ENCODE results near the gene PLEKHN1.
"Not testable (repeated sequence)": the region's sequence is repeated elsewhere in the genome, so short reads cannot be mapped to it uniquely, and the experiment has no call there.

Gene PLEKHN1

DNA sequence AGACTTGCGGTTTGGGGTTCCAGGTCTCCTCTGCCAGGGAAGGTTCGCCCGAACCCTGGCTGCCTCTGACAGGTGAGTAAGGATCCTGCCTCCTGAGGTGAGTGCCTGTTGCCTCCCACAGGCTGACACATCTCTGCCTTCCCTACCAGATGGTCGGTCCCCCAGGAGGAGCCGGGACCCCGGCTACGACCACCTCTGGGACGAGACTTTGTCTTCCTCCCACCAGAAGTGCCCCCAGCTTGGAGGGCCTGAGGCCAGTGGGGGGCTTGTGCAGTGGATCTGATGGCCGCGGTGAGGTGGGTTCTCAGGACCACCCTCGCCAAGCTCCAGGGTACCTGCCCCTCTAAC, 8.0 kb downstream of the PLEKHN1 start:
- DNase-seq (ENCODE audit: low read depth in 3 of 3): no peak

DNA sequence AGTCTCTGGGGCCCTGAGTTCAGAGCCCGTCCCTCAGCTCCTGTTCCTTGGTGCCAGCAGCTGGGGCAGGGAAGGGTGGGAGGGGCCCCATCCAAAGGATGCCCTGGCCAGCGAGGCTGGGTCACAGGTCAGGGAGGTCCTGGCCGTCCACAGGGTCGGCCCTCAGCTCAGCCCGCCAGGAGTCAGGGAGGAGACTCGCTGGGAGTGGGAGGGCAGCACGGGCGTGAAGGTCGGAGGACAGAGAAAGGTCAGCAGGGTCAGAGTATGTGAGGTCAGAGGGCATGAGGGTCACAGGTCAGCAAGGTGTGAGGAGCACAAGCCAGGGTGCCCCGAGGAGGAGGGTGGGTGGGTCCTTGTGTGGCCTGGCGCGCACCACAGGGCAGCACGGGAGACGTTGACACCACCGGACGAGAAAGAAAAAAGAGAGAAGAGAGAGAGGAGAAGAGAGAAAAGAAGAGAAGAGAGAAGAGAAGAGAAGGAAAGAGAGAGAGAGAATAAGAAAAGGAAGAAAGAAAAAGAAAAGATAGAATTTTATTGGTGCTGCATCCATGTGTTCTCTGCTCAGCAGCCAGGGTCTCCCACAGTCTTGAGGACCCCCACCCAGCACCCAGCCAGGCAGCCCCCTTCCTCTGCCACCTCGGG, 8.5 kb downstream of the PLEKHN1 start:
- DNase-seq (ENCODE audit: low read depth in 3 of 3): no peak

DNA sequence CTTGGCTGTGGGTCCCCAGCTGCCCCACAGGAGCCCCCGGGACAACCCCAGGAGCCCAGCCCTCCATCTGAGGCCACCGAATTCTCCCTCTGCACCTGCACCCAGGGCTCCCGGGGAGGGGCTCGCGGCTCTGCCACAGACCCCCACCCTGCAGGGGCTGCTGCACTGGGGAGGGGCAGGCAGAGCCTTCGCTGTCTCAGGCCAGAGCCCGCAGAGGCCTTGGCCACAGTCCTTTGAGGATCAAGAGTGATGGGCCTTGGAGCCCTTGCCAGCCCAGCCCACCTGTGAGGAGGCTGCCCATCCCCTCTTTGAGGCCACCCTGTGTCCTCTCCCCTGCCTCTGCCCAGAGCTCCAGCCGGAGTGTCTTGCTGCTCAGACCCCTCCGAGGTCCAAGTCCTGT, 9.1 kb downstream of the PLEKHN1 start:
- DNase-seq (ENCODE audit: low read depth in 3 of 3): no peak

DNA sequence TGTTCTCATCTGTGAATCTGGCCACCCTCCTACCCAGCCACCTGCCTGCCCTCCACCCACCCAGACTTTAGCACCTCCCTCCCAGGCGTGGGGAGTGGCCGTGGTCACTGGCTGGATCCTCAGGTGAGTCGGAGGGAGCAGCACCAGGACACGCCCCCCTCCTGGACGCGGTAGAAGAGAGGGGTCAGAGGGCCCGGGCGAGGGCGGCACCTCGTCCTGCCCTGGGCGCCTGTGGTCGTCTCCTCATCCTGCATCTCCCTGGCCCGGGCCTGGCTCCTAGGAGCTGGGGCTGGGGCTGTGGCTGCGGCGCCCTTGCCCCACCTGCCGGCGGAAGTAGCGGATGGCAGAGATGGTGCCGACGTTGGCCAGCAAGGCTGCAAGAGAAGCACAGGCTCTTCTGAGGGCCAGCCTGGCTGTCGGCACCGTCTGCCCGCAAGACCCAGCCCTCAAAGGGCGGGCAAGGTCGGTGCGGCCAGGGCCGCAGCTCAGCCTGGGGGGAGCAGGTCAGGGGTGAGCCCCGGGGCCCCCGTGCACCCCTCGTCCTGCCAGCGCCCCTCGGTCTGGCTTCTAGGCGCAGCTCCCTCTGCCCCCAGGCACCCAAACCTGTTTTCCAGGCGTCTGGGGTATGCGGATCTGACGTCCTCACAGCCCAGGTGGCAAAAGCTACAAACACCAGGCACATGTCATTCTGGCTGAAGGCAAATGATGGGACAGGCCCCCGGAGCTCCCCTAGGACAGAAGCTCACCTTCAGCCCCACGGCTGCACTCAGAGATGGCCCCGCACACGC, 9.8 kb downstream of the PLEKHN1 start:
- peak in 1 of 3 donors; percentile 35 for DNase-seq (ENCODE audit: low read depth in 3 of 3)

DNA sequence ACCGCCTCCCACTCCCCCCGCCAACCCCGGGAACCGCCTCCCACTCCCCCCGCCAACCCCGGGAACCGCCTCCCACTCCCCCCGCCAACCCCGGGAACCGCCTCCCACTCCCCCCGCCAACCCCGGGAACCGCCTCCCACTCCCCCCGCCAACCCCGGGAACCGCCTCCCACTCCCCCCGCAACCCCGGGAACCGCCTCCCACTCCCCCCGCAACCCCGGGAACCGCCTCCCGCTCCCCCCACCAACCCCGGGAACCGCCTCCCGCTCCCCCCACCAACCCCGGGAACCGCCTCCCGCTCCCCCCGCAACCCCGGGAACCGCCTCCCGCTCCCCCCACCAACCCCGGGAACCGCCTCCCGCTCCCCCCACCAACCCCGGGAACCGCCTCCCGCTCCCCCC, 10.5 kb downstream of the PLEKHN1 start:
- DNase-seq (ENCODE audit: low read depth in 3 of 3): not testable (repeated sequence)

DNA sequence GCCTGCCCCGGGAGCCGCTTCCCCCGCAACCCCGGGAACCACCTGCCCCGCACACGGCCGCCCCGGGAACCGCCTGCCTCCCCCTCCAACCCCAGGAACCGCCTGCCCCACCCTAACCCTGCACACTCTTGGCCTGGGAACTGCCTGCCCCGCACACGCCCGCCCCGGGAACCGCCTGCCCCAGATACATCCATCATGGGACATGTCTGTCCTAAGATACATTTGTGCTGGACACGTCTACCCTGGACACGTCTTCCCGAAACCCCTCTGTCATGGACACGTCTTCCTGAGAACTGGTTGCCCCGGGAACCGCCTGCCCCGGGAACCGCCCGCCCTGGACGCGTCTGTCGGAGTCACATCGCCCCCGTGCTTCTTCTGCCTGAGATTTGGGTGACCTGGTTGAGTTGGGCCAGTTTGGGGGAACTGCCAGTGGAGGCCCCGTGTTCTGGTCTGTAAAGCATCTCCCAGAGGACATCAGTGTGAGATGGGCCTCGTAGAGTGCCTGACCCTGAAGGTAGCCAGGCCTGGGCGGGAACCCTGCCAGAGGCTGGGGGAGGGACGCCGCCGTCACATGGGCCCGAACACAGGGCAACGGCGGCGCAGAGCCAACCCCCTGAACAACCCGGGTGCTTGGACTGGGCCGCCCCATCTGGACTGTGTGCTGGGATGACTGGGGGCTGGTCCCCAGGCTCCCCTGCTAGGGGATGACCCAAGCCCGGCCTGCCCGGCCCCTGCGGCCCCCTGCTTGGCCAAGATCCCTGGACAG, 12.0 kb downstream of the PLEKHN1 start:
- DNase-seq (ENCODE audit: low read depth in 3 of 3): no peak

DNA sequence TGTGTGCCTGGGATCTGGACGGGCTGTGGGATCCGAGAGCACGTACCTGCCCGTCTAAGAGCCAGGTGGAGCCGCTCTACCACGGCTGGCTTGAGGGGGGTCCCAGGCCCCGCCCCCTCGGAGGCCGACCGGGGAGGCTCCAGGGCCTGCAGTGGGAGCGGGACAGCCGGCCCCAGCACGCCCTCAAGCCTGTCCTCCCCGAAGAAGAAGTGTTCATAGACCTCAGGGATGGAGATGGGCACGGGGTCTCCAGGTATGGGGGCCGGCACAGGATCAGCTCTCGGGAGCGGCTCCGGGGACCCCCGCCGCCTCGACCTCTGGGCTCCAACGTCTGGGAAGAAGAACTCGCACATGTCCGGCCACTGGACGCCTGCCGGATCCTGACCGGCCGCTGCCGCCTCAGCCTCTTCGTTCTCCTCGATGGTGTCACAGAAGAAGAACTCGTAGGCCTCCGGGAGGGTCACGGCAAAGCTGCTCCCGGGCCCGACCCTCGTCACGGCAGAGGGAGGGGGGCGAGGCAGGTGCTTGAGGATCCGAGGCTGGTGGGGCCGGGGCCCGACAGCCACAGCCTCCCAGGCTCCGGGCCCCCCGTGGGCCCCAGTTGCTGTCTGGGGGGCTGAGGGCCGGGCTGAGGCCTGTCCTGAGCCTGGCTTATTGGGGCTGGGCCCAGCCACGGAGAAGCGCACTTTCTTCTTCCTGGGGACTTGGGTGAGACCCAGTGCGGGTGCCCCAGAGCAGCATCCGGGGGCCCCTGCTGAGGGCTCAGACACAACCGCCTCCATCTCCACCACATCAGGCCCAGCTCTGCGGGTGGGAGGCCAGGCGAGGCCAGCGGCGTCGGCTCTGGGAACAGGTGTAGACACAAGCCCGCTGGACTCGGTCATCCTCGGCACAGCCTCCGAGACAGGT, 12.8 kb downstream of the PLEKHN1 start:
- no peak for DNase-seq (ENCODE audit: low read depth in 3 of 3)

DNA sequence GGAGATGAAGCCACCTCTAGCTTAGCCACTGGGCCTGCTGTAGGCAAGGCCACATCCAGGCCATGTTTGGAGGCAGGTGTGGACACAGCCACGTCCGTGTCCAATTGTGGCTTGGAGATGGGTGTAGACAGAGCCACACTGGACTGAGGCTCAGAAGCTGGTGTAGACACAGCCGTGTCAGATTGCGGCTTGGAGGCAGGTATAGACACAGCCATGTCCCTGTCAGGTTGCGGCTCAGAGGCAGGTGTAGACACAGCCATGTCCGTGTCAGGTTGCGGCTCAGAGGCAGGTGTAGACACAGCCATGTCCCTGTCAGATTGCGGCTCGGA, 13.4 kb downstream of the PLEKHN1 start:
- DNase-seq (ENCODE audit: low read depth in 3 of 3): no peak

DNA sequence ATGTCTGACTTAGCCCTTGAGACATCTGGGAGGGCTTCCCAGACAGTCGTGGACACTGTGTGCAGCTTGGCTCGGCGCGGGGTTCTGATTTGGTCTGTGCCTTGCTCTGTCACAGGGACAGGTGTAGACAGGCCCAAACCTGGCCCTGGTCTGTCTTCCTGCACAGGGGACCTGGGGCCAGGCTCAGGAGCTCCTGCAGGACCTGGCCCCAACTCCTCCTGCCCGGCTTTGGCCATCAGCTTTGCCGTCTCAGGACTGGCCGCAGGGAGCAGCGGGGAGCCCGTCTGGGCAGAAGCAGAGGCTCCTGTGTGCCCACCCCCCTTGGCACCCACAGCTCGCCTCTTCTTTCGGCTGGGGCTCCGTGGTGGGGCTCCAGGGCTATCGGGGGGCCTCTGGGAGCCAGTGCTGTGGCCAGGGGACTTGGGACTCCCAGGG, 13.9 kb downstream of the PLEKHN1 start:
- DNase-seq (ENCODE audit: low read depth in 3 of 3): no peak

DNA sequence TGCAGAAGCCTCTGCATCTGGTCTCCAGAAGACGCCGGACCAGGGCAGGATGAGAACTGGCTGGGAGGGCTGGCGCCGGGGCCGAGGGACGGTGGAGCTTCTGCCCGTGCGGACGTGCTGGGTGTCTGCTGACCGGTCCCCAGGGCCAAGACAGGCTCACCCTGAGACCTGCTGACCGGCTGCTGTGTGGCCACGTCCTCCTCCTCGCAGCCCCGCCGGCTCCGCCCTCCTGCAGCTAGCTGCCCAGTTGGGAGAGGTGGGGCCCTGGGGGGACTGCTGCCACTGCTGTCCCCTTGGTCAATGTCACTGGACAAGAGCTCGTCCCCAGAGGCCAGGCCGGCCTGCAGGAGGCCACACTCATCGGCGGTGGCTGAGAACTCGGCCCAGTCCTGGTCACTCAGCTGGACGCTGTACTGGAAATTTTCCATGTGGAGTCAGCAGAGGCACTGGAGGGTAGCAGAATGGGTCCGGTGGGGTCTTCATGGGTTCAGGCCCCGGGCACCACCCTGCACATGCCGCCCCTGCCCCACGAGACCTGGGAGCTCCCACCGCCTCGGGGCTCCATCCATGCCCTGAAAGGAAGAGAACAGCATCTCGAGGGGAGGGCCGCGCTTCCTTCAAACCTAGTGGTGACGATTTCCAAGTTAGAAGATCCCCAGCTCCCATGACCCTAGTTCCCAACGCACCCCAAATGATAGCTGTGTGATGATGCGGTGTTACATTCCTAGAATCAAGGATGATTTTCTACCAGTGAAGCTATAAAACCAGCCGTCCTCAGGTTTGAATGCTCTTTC, 14.5 kb downstream of the PLEKHN1 start:
- DNase-seq (ENCODE audit: low read depth in 3 of 3): no peak

DNA sequence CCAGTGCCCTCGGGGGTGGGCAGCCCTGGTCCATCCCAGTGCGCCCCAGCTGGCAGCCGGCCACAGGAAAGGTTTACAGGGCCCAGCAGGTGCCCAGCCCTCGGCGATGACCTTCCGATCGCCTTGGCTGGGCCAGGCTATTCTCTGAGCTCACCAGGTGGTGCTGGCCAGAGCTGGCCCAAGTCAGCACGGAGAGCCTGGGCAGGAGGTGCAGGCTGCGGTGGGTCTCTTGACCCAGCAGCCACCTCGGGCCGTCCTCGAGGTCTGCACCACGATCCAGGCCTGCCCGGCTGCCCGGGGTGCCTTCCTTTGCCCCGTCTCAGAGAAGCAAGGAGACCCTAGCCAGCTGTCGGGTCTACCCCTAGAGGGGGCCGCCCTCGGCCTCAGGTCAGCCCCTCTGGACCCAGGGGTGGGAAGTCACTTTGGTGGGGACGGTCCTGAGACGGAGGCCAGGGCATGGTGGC, 15.2 kb downstream of the PLEKHN1 start:
- DNase-seq (ENCODE audit: low read depth in 3 of 3): no peak

DNA sequence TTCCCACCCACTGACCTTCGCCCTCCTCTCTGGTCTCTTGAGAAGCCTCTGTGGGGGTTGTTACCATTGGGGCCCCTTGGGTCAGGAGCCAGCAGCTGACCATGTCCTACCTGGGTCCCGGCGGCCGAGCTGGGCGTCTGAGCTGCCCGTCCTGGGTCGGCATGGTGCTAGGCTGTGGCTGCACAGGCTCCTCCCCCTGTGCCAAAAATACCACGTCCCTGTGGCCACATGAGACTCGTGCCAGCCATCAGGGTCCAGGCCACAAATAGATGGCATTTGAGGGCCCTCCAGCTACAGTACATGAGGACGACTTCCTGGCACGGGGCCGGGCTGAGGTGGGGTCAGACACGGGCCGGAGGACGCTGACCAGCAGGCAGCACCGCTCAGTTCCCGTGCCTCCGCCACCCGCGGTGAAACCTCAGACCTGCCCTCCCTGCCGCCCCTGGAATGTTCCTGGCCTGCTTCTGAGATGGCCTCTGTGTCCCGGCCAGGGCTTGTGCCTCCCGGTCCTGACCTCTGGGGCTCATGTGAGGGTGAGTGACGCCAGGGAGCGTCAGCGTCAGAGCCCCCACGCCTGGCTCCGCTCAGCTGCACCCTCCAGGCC, 15.8 kb downstream of the PLEKHN1 start, which contains the start of gene PERM1:
Gene PERM1 (minus strand): TSS at position 139 of the 604 bp plus-strand sequence. CDS start 1,064 bp downstream, outside the sequence.
- no peak for DNase-seq (ENCODE audit: low read depth in 3 of 3)

DNA sequence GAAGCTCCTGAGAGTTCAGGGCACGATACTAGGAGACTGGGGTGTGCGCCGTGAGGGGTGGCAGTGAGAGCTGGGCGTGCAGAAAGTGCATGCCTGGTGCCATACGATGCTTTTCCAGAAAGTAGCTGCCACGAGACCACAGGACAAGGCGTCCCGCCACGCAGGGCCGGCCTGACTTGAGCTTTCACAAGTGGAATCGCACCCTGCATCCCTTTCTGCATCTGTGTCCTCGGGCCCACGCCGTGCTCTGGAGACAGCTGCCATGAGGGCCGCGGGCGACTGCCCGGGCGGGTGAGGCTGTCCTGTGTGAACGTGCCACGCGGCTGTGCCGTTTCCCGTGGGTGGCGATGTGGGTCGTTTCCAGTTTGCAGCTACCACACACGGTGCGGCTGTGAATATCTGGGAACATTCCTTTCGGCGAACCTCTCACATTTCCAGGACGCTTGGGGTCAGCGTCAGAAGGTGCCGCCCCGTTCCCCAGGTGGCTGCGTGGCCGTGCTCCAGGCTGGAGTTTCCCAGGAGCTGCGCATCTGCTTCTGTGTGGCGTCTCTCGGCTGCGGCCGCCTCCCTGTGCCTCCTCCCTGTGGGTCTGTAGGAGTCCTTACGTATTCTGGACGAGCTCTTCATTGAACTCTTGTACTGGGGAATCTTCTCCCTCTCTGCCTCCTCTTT, 16.6 kb downstream of the PLEKHN1 start:
- no peak for DNase-seq (ENCODE audit: low read depth in 3 of 3)

DNA sequence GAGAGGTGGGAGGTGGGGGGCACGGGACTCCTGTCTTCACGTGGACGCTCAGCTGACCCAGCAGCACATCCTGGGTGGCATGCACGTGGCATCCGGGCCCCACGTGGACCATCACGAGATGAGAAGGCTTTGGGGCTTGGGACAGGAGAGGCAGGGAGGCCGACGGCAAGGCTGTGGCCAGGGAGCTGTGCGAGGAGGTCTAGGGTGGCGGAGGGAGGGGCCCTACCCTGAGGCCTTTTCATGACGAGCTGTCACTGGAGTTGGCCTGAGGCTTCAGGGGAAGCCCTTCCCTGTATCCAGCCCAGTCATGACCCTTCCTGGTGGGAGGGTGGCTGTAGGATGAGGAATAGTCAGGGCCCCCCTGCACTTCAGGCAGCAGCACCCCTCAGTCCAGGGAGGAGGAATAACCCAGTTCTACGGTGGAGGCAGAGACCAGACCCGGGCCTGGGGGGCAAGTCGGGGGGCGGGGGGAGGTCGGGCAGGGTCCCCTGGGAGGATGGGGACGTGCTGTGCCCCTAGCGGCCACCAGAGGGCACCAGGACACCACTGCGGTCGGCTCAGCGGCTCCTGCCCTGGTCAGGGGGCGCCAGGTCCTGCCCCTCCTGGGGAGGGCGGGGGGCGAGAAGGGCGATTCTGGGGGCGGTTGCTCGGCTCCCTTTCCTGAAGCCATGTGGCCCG, 17.7 kb downstream of the PLEKHN1 start:
- DNase-seq (ENCODE audit: low read depth in 3 of 3): peak in 1 of 3 donors; percentile 51

DNA sequence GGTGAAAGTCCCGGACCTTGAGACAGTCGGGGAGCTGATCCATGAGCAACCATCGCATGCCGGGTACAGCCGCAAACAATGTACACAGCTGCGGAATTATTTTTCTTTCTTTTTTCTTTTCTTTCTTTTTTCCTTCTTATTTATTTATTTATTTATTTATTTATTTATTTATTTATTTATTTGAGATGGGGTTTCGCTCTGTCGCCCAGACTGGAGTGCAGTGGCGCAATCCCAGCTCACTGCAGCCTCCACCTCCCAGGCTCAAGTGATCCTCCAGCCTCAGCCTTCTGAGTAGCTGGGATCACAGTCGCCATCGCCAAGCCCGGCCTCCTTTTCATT, 18.2 kb downstream of the PLEKHN1 start:
- DNase-seq (ENCODE audit: low read depth in 3 of 3): no peak

DNA sequence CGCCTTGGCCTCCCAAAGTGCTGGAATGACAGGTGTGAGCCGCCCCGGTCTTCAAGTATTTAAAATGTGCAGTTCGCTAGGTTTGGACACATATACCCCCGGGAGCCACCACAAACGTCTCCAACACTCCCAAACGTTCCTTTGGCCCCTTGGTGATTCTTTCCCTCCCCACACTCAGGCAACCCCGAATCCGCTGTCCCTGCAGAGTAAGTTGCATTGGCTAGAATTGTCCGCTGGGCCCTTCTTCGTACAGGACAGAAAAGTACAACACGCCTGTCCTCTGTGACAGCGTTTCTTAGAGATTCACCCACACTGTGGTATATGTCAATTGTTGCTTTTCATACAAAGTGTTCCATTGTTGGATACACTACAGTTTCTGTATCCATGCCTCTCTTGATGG, 18.8 kb downstream of the PLEKHN1 start:
- DNase-seq (ENCODE audit: low read depth in 3 of 3): no peak

DNA sequence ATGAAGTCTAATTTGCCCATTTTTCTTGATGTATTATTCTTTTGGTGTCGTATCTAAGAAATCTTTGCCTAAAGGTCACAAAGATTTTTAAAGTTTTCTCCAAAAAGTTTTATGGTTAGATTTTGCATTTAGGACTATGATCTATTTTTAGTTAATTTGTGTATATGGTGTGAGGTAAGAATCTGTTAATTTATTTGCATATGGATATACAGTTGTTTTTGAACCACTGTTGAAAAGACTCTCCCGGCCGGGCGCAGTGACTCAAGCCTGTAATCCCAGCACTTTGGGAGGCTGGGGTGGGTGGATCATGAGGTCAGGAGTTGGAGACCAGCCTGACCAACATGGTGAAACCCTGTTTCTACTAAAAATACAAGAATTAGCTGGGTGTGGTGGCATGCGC, 21.8 kb downstream of the PLEKHN1 start:
- DNase-seq (ENCODE audit: low read depth in 3 of 3): not testable (repeated sequence)

DNA sequence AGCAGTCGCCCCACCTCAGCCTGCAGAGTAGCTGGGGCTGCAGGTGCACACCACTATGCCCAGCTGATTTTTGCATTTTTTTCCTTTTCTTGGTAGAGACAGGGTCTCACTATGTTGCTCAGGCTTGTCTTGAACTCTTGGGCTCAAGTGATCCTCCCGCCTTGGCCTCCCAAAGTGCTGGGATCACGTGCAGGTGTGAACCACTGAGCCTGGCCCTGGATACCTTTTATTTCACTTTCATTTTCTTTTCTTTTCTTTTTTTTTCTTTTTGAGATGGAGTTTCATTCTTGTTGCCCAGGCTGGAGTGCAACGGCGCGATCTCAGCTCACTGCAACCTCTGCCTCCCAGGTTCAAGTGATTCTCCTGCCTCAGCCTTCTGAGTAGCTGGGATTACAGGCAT, 25.0 kb downstream of the PLEKHN1 start:
- not testable (repeated sequence) for DNase-seq (ENCODE audit: low read depth in 3 of 3)

DNA sequence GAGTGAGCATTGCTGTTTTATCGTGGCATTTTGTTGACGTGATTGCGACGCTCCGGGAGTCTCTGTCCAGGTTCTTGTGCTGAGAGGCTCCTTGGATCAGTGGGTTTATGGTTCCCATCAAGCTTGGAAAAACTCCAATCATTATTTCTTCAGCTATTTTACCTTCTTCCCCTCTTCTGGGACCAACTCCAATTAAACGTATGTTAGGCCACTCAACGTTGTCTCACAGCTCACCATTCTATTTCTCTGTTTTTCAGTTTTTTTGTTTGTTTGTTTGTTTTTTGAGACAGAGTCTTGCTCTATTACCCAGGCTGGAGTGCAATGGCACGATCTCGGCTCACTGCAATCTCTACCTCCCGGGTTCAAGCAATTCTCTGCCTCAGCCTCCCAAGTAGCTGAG, 25.6 kb downstream of the PLEKHN1 start:
- DNase-seq (ENCODE audit: low read depth in 3 of 3): no peak

Measured in stimulated activated CD4-positive, alpha-beta T cell treated with anti-CD3 and anti-CD28 coated beads, TNF-alpha, amount 100 ng/mL, for 48 hours (primary cell).